Memory B cell (primary cell): Measurements from ENCODE around the gene PSEN1.

Experiments
- ATAC-seq: fragments of 150-1000 bp; cut with Tn5 transposase; 2 replicates; pipeline ENCODE4 v1.10.0; 2021; ENCODE audit warnings: low read depth, mild to moderate bottlenecking, moderate library complexity
- DNase-seq, 2 donors: peaks; one replicate each; pipeline ENCODE4 v3.0.0; 2022; ENCODE audit warnings: low spot score in 2 of 2
- H3K27ac Mint-ChIP-seq: one replicate; pipeline ENCODE4 v1.8.0; 2022; ENCODE audit warnings: mild to moderate bottlenecking, moderate library complexity, mixed read lengths
- H3K27me3 Mint-ChIP-seq: one replicate; pipeline ENCODE4 v1.8.0; 2022; ENCODE audit warnings: mixed read lengths
- H3K36me3 Mint-ChIP-seq: one replicate; pipeline ENCODE4 v1.8.0; 2022; ENCODE audit warnings: mild to moderate bottlenecking, mixed read lengths
- H3K4me1 Mint-ChIP-seq: one replicate; pipeline ENCODE4 v1.8.0; 2022; ENCODE audit warnings: mixed read lengths
- H3K4me3 Mint-ChIP-seq: one replicate; pipeline ENCODE4 v1.8.0; 2022; ENCODE audit warnings: mild to moderate bottlenecking, moderate library complexity, mixed read lengths
- H3K9me3 Mint-ChIP-seq: one replicate; pipeline ENCODE4 v1.8.0; 2022; ENCODE audit warnings: mixed read lengths

PSEN1 gene

GRCh38 chr14:73234029-73234428 lies 97.7 kb downstream of the PSEN1 start:
- no peak for DNase-seq
- no peak overlapping the region for H3K27ac Mint-ChIP-seq
- no peak overlapping the region for H3K4me3 Mint-ChIP-seq

GRCh38 chr14:73234586-73235394 lies 98.5 kb downstream of the PSEN1 start:
- Mint-ChIP-seq H3K27ac (no peak overlapping the region), H3K4me1 (peaks cover 24% of the 10 kb centered on the region), H3K9me3 (no peaks in the 10 kb centered on the region), H3K36me3 (no peaks in the 10 kb centered on the region), H3K4me3 (no peak overlapping the region), H3K27me3 (peaks cover 27% of the 10 kb centered on the region)
- DNase-seq, result no peak
- ATAC-seq, result no peak

More at GRCh38 chr14:73234029-73234428, 97.7 kb downstream of the PSEN1 start:
- Mint-ChIP-seq H3K36me3 (no peaks in the 10 kb centered on the region), H3K9me3 (no peaks in the 10 kb centered on the region), H3K27me3 (peaks cover 25% of the 10 kb centered on the region), H3K4me1 (peaks cover 22% of the 10 kb centered on the region)
- ATAC-seq, result no peak

- Mint-ChIP-seq H3K4me3 (no peak overlapping the region), H3K9me3 (no peaks in the 10 kb centered on the region), H3K27ac (no peak overlapping the region)
These were observed 99.3 kb downstream of the PSEN1 start for GRCh38 chr14:73235531-73236155.

GRCh38 chr14:73236157-73236556 lies 99.8 kb downstream of the PSEN1 start:
- peaks cover 31% of the 10 kb centered on the region for H3K4me1 Mint-ChIP-seq
- DNase-seq (no peak), ATAC-seq (no peak)
- no peaks in the 10 kb centered on the region for H3K9me3 Mint-ChIP-seq
- peaks cover 29% of the 10 kb centered on the region for H3K27me3 Mint-ChIP-seq
- no peak overlapping the region for H3K27ac Mint-ChIP-seq
- H3K4me3 Mint-ChIP-seq, result peak overlapping the region; percentile 31
- no peaks in the 10 kb centered on the region for H3K36me3 Mint-ChIP-seq

More at GRCh38 chr14:73235531-73236155, 99.3 kb downstream of the PSEN1 start:
- ATAC-seq (no peak), DNase-seq (no peak)
- no peaks in the 10 kb centered on the region for H3K36me3 Mint-ChIP-seq
- H3K4me1 Mint-ChIP-seq, result peaks cover 26% of the 10 kb centered on the region
- peaks cover 29% of the 10 kb centered on the region for H3K27me3 Mint-ChIP-seq

- DNase-seq, result no peak
- no peak overlapping the region for H3K27ac Mint-ChIP-seq
- H3K4me3 Mint-ChIP-seq, result peak overlapping the region; percentile 78
- no peaks in the 10 kb centered on the region for H3K36me3 Mint-ChIP-seq
- peaks cover 32% of the 10 kb centered on the region for H3K27me3 Mint-ChIP-seq
- H3K9me3 Mint-ChIP-seq, result no peaks in the 10 kb centered on the region
- ATAC-seq, result no peak
- H3K4me1 Mint-ChIP-seq, result peaks cover 36% of the 10 kb centered on the region
These were observed 100.5 kb downstream of the PSEN1 start for GRCh38 chr14:73236752-73237218.

- peak; percentile 37 for ATAC-seq
- Mint-ChIP-seq H3K36me3 (no peaks in the 10 kb centered on the region), H3K4me1 (peaks cover 41% of the 10 kb centered on the region), H3K27ac (no peak within 1 kb of the TSS), H3K27me3 (peaks cover 35% of the 10 kb centered on the region), H3K9me3 (no peaks in the 10 kb centered on the region), H3K4me3 (peak within 1 kb of the TSS; percentile 78)
- DNase-seq, result peak; percentile 26 to 28
These were observed 101.0 kb downstream of the PSEN1 start, which contains the start of gene PAPLN for GRCh38 chr14:73237219-73237785. TSS of gene PAPLN (plus strand) at chr14:73237506. CDS start at chr14:73239779, 2,273 bp downstream.

- Mint-ChIP-seq H3K27me3 (peaks cover 37% of the 10 kb centered on the region), H3K27ac (no peak overlapping the region), H3K4me1 (peaks cover 45% of the 10 kb centered on the region), H3K36me3 (no peaks in the 10 kb centered on the region), H3K4me3 (peak overlapping the region; percentile 78), H3K9me3 (no peaks in the 10 kb centered on the region)
- ATAC-seq (peak; percentile 8), DNase-seq (no peak)
These were observed 101.6 kb downstream of the PSEN1 start for GRCh38 chr14:73237786-73238423.

- peaks cover 37% of the 10 kb centered on the region for H3K27me3 Mint-ChIP-seq
- no peaks in the 10 kb centered on the region for H3K36me3 Mint-ChIP-seq
- ATAC-seq (no peak), DNase-seq (no peak)
- H3K4me3 Mint-ChIP-seq, result peak overlapping the region; percentile 65
- no peaks in the 10 kb centered on the region for H3K9me3 Mint-ChIP-seq
- H3K27ac Mint-ChIP-seq, result no peak overlapping the region
- peaks cover 49% of the 10 kb centered on the region for H3K4me1 Mint-ChIP-seq
These were observed 102.1 kb downstream of the PSEN1 start for GRCh38 chr14:73238424-73238852.

- no peak overlapping the region for H3K4me3 Mint-ChIP-seq
- ATAC-seq, result peak; percentile 14
- no peak for DNase-seq
- H3K27me3 Mint-ChIP-seq, result peaks cover 33% of the 10 kb centered on the region
- no peak overlapping the region for H3K27ac Mint-ChIP-seq
- H3K36me3 Mint-ChIP-seq, result no peaks in the 10 kb centered on the region
- no peaks in the 10 kb centered on the region for H3K9me3 Mint-ChIP-seq
- H3K4me1 Mint-ChIP-seq, result peaks cover 51% of the 10 kb centered on the region
These were observed 102.6 kb downstream of the PSEN1 start for GRCh38 chr14:73238941-73239340.

- DNase-seq (no peak), ATAC-seq (no peak)
- Mint-ChIP-seq H3K27me3 (peaks cover 32% of the 10 kb centered on the region), H3K36me3 (no peaks in the 10 kb centered on the region), H3K4me1 (peaks cover 56% of the 10 kb centered on the region), H3K27ac (no peak overlapping the region), H3K9me3 (no peaks in the 10 kb centered on the region), H3K4me3 (no peak overlapping the region)
These were observed 103.3 kb downstream of the PSEN1 start for GRCh38 chr14:73239393-73240241.

- Mint-ChIP-seq H3K27me3 (peaks cover 26% of the 10 kb centered on the region), H3K9me3 (no peaks in the 10 kb centered on the region), H3K4me3 (no peak overlapping the region), H3K36me3 (no peaks in the 10 kb centered on the region), H3K27ac (no peak overlapping the region), H3K4me1 (peaks cover 55% of the 10 kb centered on the region)
- ATAC-seq, result peak; percentile 33
- DNase-seq, result peak in 1 of 2 donors; percentile 12
These were observed 104.6 kb downstream of the PSEN1 start for GRCh38 chr14:73240816-73241480.

- Mint-ChIP-seq H3K27ac (no peak overlapping the region), H3K27me3 (peaks cover 22% of the 10 kb centered on the region), H3K4me3 (no peak overlapping the region), H3K9me3 (no peaks in the 10 kb centered on the region), H3K4me1 (peaks cover 54% of the 10 kb centered on the region), H3K36me3 (no peaks in the 10 kb centered on the region)
- ATAC-seq (no peak), DNase-seq (no peak)
These were observed 105.3 kb downstream of the PSEN1 start for GRCh38 chr14:73241481-73242165.
